GM18907 (cell line): ENCODE measurements around the gene GON7.
"Not testable (repeated sequence)": the region's sequence is repeated elsewhere in the genome, so short reads cannot be mapped to it uniquely, and the experiment has no call there.

ENCODE experiments used
- ATAC-seq: cut with Tn5 transposase; IDR thresholded peaks from one replicate; pipeline ENCODE4 v1.9.1; 2021; ENCODE audit warnings: mild to moderate bottlenecking, moderate library complexity; ENCODE audit not compliant: unreplicated experiment

The GON7 gene

GRCh38 chr14:93159625-93160352 is 47.1 kb downstream of the GON7 start:
- ATAC-seq: not testable (repeated sequence)

GRCh38 chr14:93158349-93158748 is 48.5 kb downstream of the GON7 start:
- not testable (repeated sequence) for ATAC-seq

- ATAC-seq: no peak
These were observed 50.0 kb downstream of the GON7 start for GRCh38 chr14:93156693-93157369.

- no peak for ATAC-seq
These were observed 51.2 kb downstream of the GON7 start for GRCh38 chr14:93155667-93156066.

- no peak for ATAC-seq
These were observed 53.7 kb downstream of the GON7 start for GRCh38 chr14:93153121-93153520.
